Small intestine (tissue), 7 donors: Measurements from ENCODE around the gene AQP11. TPM values are rescaled to one million over a fixed set of nuclear protein-coding genes. Genes with fewer than 3 reads are reported as not detected.

Experiments
- DNase-seq, 2 donors: peaks; one replicate each; pipeline versions ENCODE4 v3.0.0 to v3.0.0-alpha.2; 2013
- FAIRE-seq: peaks from 2 replicates; lab custom pipeline; 2012; peaks lifted over from hg19 to GRCh38; lab: Jason Lieb, UNC
- H3K27ac ChIP-seq, 3 donors: one replicate each; pipeline ENCODE4 v1.5.1; 2013; ENCODE audit warnings: low read length in 2 of 3, mild to moderate bottlenecking in 2 of 3, control low read depth in 1 of 3, inconsistent platforms in 1 of 3, low read depth in 1 of 3, moderate library complexity in 1 of 3
- H3K27me3 ChIP-seq, 3 donors: one replicate each; pipeline ENCODE4 v1.6.1; 2013; ENCODE audit warnings: low read length in 3 of 3, inconsistent platforms in 1 of 3; ENCODE audit not compliant: control insufficient read depth in 3 of 3, insufficient read depth in 3 of 3
- H3K36me3 ChIP-seq, 3 donors: one replicate each; pipeline ENCODE4 v1.6.1; 2013; ENCODE audit warnings: low read length in 3 of 3, inconsistent platforms in 1 of 3, low read depth in 1 of 3, mild to moderate bottlenecking in 1 of 3, moderate library complexity in 1 of 3; ENCODE audit not compliant: control insufficient read depth in 3 of 3, insufficient read depth in 2 of 3
- H3K4me1 ChIP-seq, 3 donors: one replicate each; pipeline ENCODE4 v1.6.1; 2013; ENCODE audit warnings: low read length in 2 of 3, inconsistent platforms in 1 of 3, low read depth in 1 of 3, mild to moderate bottlenecking in 1 of 3, moderate library complexity in 1 of 3; ENCODE audit not compliant: control insufficient read depth in 3 of 3, insufficient read depth in 2 of 3
- H3K4me3 ChIP-seq, 3 donors: one replicate each; pipeline ENCODE4 v1.5.1; 2013; ENCODE audit warnings: low read length in 3 of 3, control low read depth in 1 of 3, inconsistent platforms in 1 of 3, low read depth in 1 of 3, mild to moderate bottlenecking in 1 of 3, moderate library complexity in 1 of 3
- H3K9me3 ChIP-seq, 2 donors: one replicate each; pipeline ENCODE4 v1.6.1; 2013; ENCODE audit warnings: low read depth in 1 of 2, low read length in 1 of 2; ENCODE audit not compliant: control insufficient read depth in 2 of 2, insufficient read depth in 1 of 2
- WGBS, 3 donors: extraction: QIAGEN DNeasy Blood & Tissue Kit; methylation state at CpG; one replicate each; pipeline ENCODE4 v1.1.7; 2013; 5-methylcytosine and 5-hydroxymethylcytosine counted together
- polyA plus RNA-seq, 4 donors: library from polyadenylated mRNA; stranded (reverse) in 3 of 4; unstranded in 1 of 4; fragments of 200-250 nt in 3 of 4; fragments of 120-200 nt in 1 of 4; gene quantifications; one replicate each; pipeline versions ENCODE4 v1.2.1 to v1.2.3, GENCODE V29; 2013
- donor health status: healthy with polysubstance abuse.
- donor health status: control.
- donor health status: control.
- donor health status: Bipolar disorder and iron deficiency.
- donor health status: healthy.

The AQP11 gene
- polyA plus RNA-seq, 4 donors = 9.8 to 23.5 (median 16.4) TPM

DNA sequence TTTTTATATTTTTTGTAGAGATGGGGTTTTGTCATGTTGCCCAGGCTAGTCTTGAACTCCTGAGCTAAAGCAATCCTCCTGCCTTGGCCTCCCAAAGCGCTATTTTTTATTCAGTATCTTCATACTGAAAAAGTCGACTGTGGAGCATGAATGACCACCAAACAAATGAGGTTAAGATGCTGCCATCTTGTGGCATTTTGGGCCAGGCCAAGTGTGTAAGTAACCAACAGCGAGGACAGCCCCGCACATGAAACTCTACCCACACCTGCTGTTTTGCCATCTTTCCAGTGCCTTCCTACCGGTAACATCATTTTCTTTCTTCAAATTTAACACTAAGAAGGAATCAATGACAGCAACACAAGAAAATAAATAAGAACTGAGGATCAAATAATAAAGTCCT, 32.2 kb upstream of the AQP11 start:
- H3K4me1 ChIP-seq = peaks cover 0 to 27% (median 3%) of the 10 kb centered on the region in 3 donors
- FAIRE-seq (no peak), DNase-seq (peak in 1 of 2 donors; percentile 13)
- no peak overlapping the region for H3K27ac ChIP-seq
- peaks cover 0 to 18% of the 10 kb centered on the region in 2 donors for H3K9me3 ChIP-seq
- peaks cover 0 to 2% (median 0%) of the 10 kb centered on the region in 3 donors for H3K36me3 ChIP-seq
- H3K4me3 ChIP-seq = no peak overlapping the region
- H3K27me3 ChIP-seq = no peaks in the 10 kb centered on the region
- WGBS, 3 donors = 79 to 85% (median 84%) methylated on average over 5 of the region's 5 CpGs

DNA sequence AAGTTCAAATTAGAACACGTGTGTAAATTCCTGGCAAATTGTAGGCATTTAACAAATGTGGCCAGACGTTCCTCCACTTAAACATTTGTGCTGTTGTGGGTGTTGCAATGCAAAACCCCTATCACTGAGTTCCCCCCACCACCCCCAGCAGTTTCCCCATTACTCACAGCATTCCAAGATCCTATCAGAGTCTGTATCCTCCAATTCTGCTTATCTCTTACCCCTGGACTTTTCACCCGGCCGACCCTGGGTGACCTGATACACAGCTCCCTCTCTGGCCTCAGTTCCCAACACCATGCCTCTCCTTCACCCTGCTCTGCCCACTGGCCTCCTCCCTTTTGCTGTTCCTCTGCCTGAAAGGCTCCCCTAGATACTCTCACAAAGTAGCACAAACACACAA, 31.4 kb upstream of the AQP11 start:
- FAIRE-seq (no peak), DNase-seq (peak; percentile 64 to 68)
- Histone ChIP-seq H3K4me1 (peaks cover 0 to 27% (median 3%) of the 10 kb centered on the region in 3 donors), H3K4me3 (no peak overlapping the region), H3K9me3 (peaks cover 0 to 18% of the 10 kb centered on the region in 2 donors), H3K27me3 (no peaks in the 10 kb centered on the region), H3K36me3 (peaks cover 0 to 2% (median 0%) of the 10 kb centered on the region in 3 donors), H3K27ac (peak overlapping the region in 1 of 3 donors; percentile 63)
- 20 to 49% (median 43%) methylated on average over 4 of the region's 4 CpGs for WGBS, 3 donors

DNA sequence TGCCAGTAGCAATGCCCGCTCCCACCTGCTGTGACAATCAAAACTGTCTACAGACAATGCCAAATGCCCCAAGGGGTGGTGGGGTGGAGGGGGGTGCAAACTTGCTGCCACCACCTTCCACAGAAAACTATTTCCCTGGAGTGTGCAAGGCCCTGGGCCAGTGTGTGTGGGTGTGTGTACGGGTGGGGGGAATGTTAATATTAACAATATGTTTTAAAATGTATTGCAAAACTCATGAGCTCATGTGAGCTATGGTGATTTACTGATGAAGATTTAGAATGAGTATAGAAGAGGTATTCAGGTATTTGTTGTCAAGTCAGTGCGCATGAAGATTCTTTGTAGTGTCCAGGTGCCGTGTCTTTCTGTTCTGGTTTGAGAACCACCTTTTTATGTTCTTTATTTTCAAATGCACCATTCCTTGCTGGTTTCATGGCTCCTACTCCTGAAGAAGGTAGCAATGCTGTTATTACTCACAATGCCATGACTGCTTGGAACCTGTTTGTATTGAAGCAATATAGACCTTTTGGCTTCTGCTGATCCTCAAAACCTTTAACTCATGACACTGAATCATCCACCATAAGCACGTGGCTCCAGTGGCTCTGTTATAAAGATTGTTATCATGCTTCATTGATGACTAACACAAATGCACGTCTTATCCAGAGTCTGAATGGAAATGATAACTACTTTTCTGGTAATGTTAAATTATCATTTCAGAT, 29.9 kb upstream of the AQP11 start:
- Histone ChIP-seq H3K27ac (peak overlapping the region in 2 of 3 donors; percentile 87 to 93), H3K27me3 (no peaks in the 10 kb centered on the region), H3K36me3 (peaks cover 0 to 2% (median 0%) of the 10 kb centered on the region in 3 donors), H3K4me3 (no peak overlapping the region), H3K4me1 (peaks cover 0 to 27% (median 3%) of the 10 kb centered on the region in 3 donors), H3K9me3 (peaks cover 0 to 8% of the 10 kb centered on the region in 2 donors)
- no peak for FAIRE-seq
- 68 to 75% (median 68%) methylated on average over 6 of the region's 6 CpGs for WGBS, 3 donors
- DNase-seq = peak; percentile 82 to 90

DNA sequence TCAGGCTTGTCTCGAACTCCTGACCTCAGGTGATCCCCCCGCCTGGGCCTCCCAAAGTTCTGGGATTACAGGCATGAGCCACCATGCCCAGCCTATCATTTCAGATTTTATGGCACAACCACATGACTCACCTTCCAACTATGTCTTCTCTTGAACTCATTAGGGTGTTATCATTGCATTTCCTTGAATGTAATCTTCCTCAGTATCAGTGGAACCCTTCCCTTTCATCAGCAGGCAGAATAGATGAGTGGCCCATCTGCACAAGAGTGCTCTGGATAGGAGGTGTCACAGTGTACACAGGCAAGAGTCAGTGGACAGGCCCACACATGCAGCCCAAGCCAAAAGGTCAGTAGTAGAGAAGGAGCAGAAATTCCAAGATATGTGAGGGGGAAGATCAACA, 29.1 kb upstream of the AQP11 start:
- FAIRE-seq (no peak), DNase-seq (peak; percentile 83 to 92)
- H3K27ac ChIP-seq = peak overlapping the region; percentile 49 to 93 (median 73)
- H3K9me3 ChIP-seq = peaks cover 0 to under 1% of the 10 kb centered on the region in 2 donors
- WGBS, 3 donors = 38 to 75% (median 38%) methylated on average over 2 of the region's 2 CpGs
- peaks cover 0 to 2% (median 0%) of the 10 kb centered on the region in 3 donors for H3K36me3 ChIP-seq
- H3K4me1 ChIP-seq = peaks cover 0 to 27% (median 3%) of the 10 kb centered on the region in 3 donors
- H3K4me3 ChIP-seq = no peak overlapping the region
- H3K27me3 ChIP-seq = no peaks in the 10 kb centered on the region

DNA sequence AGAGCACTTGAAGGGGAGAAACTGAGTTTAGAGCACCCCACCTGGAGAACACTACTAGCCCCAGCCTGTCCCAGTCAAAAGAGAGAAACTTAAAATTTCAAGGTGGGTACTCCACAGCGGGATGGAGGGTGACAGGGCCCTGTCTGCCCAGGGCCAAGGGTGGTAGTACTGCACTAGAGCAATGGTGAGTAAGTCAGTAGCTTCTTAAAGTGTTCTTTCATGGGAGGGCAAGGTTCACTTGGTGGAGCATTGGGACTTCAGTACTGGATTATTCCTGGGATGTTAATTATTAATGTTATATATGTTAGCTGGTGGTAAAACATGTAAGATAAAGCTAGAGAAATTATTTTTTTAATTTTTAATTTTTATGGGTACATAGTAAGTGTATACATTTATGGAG, 28.5 kb upstream of the AQP11 start:
- WGBS, 3 donors = 23 to 63% (median 45%) methylated on average over 1 of the region's 1 CpG
- no peaks in the 10 kb centered on the region for H3K27me3 ChIP-seq
- no peaks in the 10 kb centered on the region for H3K9me3 ChIP-seq
- peaks cover 0 to 27% (median 3%) of the 10 kb centered on the region in 3 donors for H3K4me1 ChIP-seq
- FAIRE-seq (no peak), DNase-seq (peak; percentile 85 to 95)
- H3K27ac ChIP-seq = peak overlapping the region; percentile 49 to 93 (median 73)
- H3K4me3 ChIP-seq = no peak overlapping the region
- H3K36me3 ChIP-seq = peaks cover 0 to 2% (median 0%) of the 10 kb centered on the region in 3 donors

DNA sequence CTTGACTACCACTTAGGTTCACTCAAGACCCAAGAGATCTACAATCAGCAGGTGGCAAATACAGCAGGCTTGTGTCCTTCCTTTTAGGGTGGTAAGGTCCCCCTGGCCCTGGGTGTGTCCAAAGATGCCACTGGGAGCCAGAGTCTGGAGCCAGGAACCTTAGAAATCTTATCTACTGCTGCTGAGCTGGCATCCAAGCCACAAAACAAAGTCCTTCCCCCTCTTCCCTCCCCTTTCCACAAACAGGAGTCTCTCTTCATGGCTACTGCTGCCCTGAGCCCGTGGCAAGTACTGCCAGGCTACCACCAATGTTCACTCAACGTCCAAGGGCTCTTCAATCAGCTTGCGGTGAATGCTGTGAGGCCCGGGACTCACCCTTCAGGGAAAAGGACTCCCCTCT, 21.4 kb upstream of the AQP11 start:
- FAIRE-seq (no peak), DNase-seq (peak; percentile 31 to 70)
- H3K4me1 ChIP-seq = peaks cover 0 to 18% (median 5%) of the 10 kb centered on the region in 3 donors
- no peak overlapping the region for H3K4me3 ChIP-seq
- H3K27ac ChIP-seq = peak overlapping the region in 2 of 3 donors; percentile 28 to 58
- WGBS, 3 donors = 62 to 82% (median 64%) methylated on average over 4 of the region's 4 CpGs
- H3K36me3 ChIP-seq = no peaks in the 10 kb centered on the region
- H3K9me3 ChIP-seq = no peaks in the 10 kb centered on the region
- H3K27me3 ChIP-seq = no peaks in the 10 kb centered on the region

DNA sequence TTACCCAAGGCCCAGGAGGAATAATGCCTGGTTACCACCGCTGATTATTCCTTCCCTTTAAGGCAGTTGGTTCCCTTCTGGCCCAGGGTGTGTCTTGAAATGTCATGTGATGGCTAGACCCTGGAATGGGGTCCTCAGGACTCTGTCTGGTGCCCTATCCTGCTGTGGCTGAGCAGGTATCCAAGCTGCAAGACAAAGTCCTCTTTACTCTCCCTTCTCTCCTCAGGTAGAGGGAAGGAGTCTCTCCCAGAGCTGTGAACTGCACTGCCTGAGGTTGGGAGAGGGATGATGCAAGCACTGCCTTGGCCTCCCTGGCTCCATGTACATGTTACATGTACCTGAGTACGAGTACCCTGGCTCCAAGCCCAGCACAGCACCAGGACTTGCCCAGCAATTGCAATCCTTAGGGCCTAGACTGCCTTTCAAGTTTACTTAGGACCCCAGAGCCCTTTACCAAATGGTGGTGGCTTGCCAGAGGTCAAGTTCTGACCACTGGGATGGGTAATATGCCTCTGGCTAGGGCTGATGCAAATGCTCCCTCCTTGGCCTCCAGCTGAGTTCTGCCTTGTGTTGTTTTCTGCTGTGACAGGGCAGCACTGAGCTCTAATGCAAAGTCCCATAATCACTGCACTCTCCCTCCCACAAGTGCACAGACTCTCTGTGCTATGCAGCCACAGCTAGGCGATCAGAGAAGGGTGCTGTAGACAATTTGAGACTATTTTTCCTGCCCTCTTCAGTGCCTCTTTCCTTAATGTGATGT, 20.7 kb upstream of the AQP11 start:
- no peak for FAIRE-seq
- Histone ChIP-seq H3K36me3 (no peaks in the 10 kb centered on the region), H3K4me1 (peaks cover 0 to 18% (median 5%) of the 10 kb centered on the region in 3 donors), H3K4me3 (no peak overlapping the region), H3K9me3 (no peaks in the 10 kb centered on the region), H3K27me3 (no peaks in the 10 kb centered on the region), H3K27ac (peak overlapping the region in 1 of 3 donors; percentile 58)
- DNase-seq = peak in 1 of 2 donors; percentile 55
- 59 to 78% (median 72%) methylated on average over 3 of the region's 3 CpGs for WGBS, 3 donors

DNA sequence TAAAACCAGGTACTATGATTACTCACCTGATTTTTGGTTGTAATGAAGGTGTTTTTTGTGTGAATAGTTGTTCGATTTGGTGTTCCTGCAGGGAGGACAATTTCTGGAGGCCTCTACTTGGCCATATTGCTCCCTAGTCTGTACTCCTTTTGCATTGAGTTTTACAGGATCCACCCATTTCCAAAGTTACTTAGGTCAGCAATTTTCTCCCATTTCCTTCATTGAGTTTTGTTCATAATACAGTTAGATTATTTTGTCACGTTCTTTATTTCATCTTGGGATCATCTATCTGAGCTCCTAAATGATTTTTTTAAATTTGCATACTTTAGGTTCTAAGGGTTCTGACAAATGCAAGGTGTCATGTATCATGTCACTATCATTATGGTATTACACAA, 20.1 kb upstream of the AQP11 start:
- FAIRE-seq (no peak), DNase-seq (no peak)
- Histone ChIP-seq H3K9me3 (no peaks in the 10 kb centered on the region), H3K27me3 (no peaks in the 10 kb centered on the region), H3K4me1 (peaks cover 0 to 18% (median 5%) of the 10 kb centered on the region in 3 donors), H3K36me3 (no peaks in the 10 kb centered on the region), H3K4me3 (no peak overlapping the region), H3K27ac (no peak overlapping the region)
- WGBS, 3 donors = 88 to 97% (median 97%) methylated on average over 2 of the region's 2 CpGs
